Neural progenitor cell (in vitro differentiated cells): ENCODE data around the gene SPATC1L. TPM values are rescaled to one million over a fixed set of nuclear protein-coding genes. Genes with fewer than 3 reads are reported as not detected.
A peak's percentile ranks its signal among the peaks of the same experiment; 100 is the strongest.

Experiments
- DNase-seq: peaks from one replicate; pipeline ENCODE4 v3.0.0-alpha.2; 2016; ENCODE audit warnings: low spot score
- H2AFZ ChIP-seq: fragments of 200-600 bp; sonication (generic); replicated peaks from 2 replicates; pipeline ENCODE4 v1.6.1; 2016; ENCODE audit warnings: antibody characterized with exemption
- H3F3A ChIP-seq: fragments of 200-600 bp; sonication (generic); 2 replicates; pipeline ENCODE4 v1.6.1; 2016; ENCODE audit warnings: antibody characterized with exemption, low read depth
- H3K27ac ChIP-seq: fragments of 200-600 bp; sonication (generic); 2 replicates; pipeline ENCODE4 v1.5.1; 2016; ENCODE audit warnings: mild to moderate bottlenecking
- H3K27me3 ChIP-seq: fragments of 200-600 bp; sonication (generic); 2 replicates; pipeline ENCODE4 v1.6.1; 2016; ENCODE audit warnings: mild to moderate bottlenecking, moderate library complexity
- H3K36me3 ChIP-seq: fragments of 200-600 bp; sonication (generic); 2 replicates; pipeline ENCODE4 v1.5.1; 2016
- H3K4me1 ChIP-seq: fragments of 200-600 bp; sonication (generic); 2 replicates; pipeline ENCODE4 v1.6.1; 2016; ENCODE audit warnings: mixed run types
- H3K4me2 ChIP-seq: fragments of 200-600 bp; sonication (generic); 2 replicates; pipeline ENCODE4 v1.6.1; 2016
- H3K4me3 ChIP-seq: fragments of 200-600 bp; sonication (generic); 2 replicates; pipeline ENCODE4 v1.5.1; 2016
- H3K79me2 ChIP-seq: fragments of 200-600 bp; sonication (generic); 2 replicates; pipeline ENCODE4 v1.6.1; 2016; ENCODE audit warnings: low read depth
- H3K9ac ChIP-seq: fragments of 200-600 bp; sonication (generic); 2 replicates; pipeline ENCODE4 v1.6.1; 2016
- H3K9me3 ChIP-seq: fragments of 200-600 bp; sonication (generic); 2 replicates; pipeline ENCODE4 v1.5.1; 2016; ENCODE audit warnings: low read depth
- H4K20me1 ChIP-seq: fragments of 200-600 bp; sonication (generic); 2 replicates; pipeline ENCODE4 v1.6.1; 2016; ENCODE audit warnings: low read depth
- H3K27ac Mint-ChIP-seq: 3 replicates; pipeline ENCODE4 v1.8.0; 2021; ENCODE audit warnings: mixed read lengths
- H3K27me3 Mint-ChIP-seq: 2 replicates; pipeline ENCODE4 v1.8.0; 2022; ENCODE audit warnings: low read depth, mild to moderate bottlenecking, inconsistent platforms, moderate library complexity, mixed read lengths; ENCODE audit not compliant: insufficient read depth
- H3K36me3 Mint-ChIP-seq: 3 replicates; pipeline ENCODE4 v1.8.0; 2021; ENCODE audit warnings: mixed read lengths
- H3K4me1 Mint-ChIP-seq: 3 replicates; pipeline ENCODE4 v1.8.0; 2021; ENCODE audit warnings: mixed read lengths
- H3K4me3 Mint-ChIP-seq: 3 replicates; pipeline ENCODE4 v1.8.0; 2021; ENCODE audit warnings: mild to moderate bottlenecking, moderate library complexity, mixed read lengths
- H3K9me3 Mint-ChIP-seq: 3 replicates; pipeline ENCODE4 v1.8.0; 2020; ENCODE audit warnings: mixed read lengths
- CTCF ChIP-seq: fragments of 200-600 bp; sonication (generic); IDR thresholded peaks from 2 replicates; pipeline ENCODE4 v1.5.1; 2017; ENCODE audit warnings: antibody characterized with exemption, mild to moderate bottlenecking
- EZH2 ChIP-seq: fragments of 200-600 bp; sonication (generic); IDR thresholded peaks from 2 replicates; pipeline ENCODE4 v1.6.1; 2017; ENCODE audit warnings: antibody characterized with exemption, mild to moderate bottlenecking, moderate library complexity
- EZH2phosphoT487 ChIP-seq: fragments of 200-600 bp; sonication (generic); IDR thresholded peaks from 2 replicates; pipeline ENCODE4 v1.6.1; 2017; ENCODE audit warnings: antibody characterized with exemption
- total RNA-seq: library from RNA; depleted of rRNA; stranded (reverse); fragments of >200 nt; gene quantifications from 2 replicates; pipeline ENCODE4 v1.2.3, GENCODE V29; 2015; ENCODE audit warnings: low replicate concordance

SPATC1L gene
- total RNA-seq = 5.1 and 20.2 TPM in 2 replicates

GRCh38 chr21:46183910-46184624 is at the start of gene SPATC1L:
SPATC1L (minus strand) TSS chr21:46184459; CDS start chr21:46182816, 1,643 bp downstream.
- Histone ChIP-seq H3K36me3 (no peaks in the 10 kb centered on the region), H3K9ac (peak within 1 kb of the TSS; percentile 49), H3K27me3 (no peaks in the 10 kb centered on the region), H3K4me3 (peak within 1 kb of the TSS; percentile 99), H3K4me2 (peak within 1 kb of the TSS; percentile 92), H3K9me3 (no peaks in the 10 kb centered on the region), H3K79me2 (peaks cover 4% of the 10 kb centered on the region), H3K4me1 (peaks cover 14% of the 10 kb centered on the region), H4K20me1 (peaks cover 2% of the 10 kb centered on the region), H3F3A (peaks cover 13% of the 10 kb centered on the region), H3K27ac (no peak within 1 kb of the TSS), H2AFZ (peak within 1 kb of the TSS; percentile 95)
- no peak for TF ChIP-seq CTCF
- TF ChIP-seq EZH2 = no peak
- TF ChIP-seq EZH2phosphoT487 = no peak
- H3K27me3 Mint-ChIP-seq = peaks cover 2% of the 10 kb centered on the region
- peak within 1 kb of the TSS; percentile 90 for H3K4me3 Mint-ChIP-seq
- peaks cover 14% of the 10 kb centered on the region for H3K36me3 Mint-ChIP-seq
- no peaks in the 10 kb centered on the region for H3K9me3 Mint-ChIP-seq
- DNase-seq = peak; percentile 86
- no peak within 1 kb of the TSS for H3K27ac Mint-ChIP-seq
- H3K4me1 Mint-ChIP-seq = peaks cover 33% of the 10 kb centered on the region

- Mint-ChIP-seq H3K4me3 (peak overlapping the region; percentile 92), H3K27me3 (peaks cover 14% of the 10 kb centered on the region), H3K9me3 (peaks cover 56% of the 10 kb centered on the region), H3K27ac (no peak overlapping the region), H3K4me1 (peaks cover 31% of the 10 kb centered on the region), H3K36me3 (peaks cover 62% of the 10 kb centered on the region)
- H3K36me3 ChIP-seq = peaks cover 19% of the 10 kb centered on the region
- H3K27ac ChIP-seq = no peak overlapping the region
- H3K79me2 ChIP-seq = peaks cover 33% of the 10 kb centered on the region
- no peak overlapping the region for H3K9ac ChIP-seq
- H3F3A ChIP-seq = peaks cover 23% of the 10 kb centered on the region
- no peak for DNase-seq
- peaks cover 3% of the 10 kb centered on the region for H3K9me3 ChIP-seq
- no peaks in the 10 kb centered on the region for H3K27me3 ChIP-seq
- peaks cover 15% of the 10 kb centered on the region for H3K4me1 ChIP-seq
- peak overlapping the region; percentile 62 for H3K4me3 ChIP-seq
- no peaks in the 10 kb centered on the region for H4K20me1 ChIP-seq
- TF ChIP-seq EZH2 = no peak
- TF ChIP-seq CTCF = no peak
- TF ChIP-seq EZH2phosphoT487 = no peak
- H2AFZ ChIP-seq = no peak overlapping the region
- peak overlapping the region; percentile 90 for H3K4me2 ChIP-seq
These were observed 45.6 kb upstream of the SPATC1L start for GRCh38 chr21:46229923-46230260.

- no peaks in the 10 kb centered on the region for H3K27me3 ChIP-seq
- peak overlapping the region; percentile 62 for H3K4me3 ChIP-seq
- Mint-ChIP-seq H3K4me3 (peak overlapping the region; percentile 92), H3K36me3 (peaks cover 58% of the 10 kb centered on the region), H3K9me3 (peaks cover 50% of the 10 kb centered on the region), H3K4me1 (peaks cover 34% of the 10 kb centered on the region), H3K27ac (peak overlapping the region; percentile 98), H3K27me3 (peaks cover 14% of the 10 kb centered on the region)
- H3K27ac ChIP-seq = peak overlapping the region; percentile 64
- peaks cover 15% of the 10 kb centered on the region for H3K4me1 ChIP-seq
- peak overlapping the region; percentile 88 for H2AFZ ChIP-seq
- H3K36me3 ChIP-seq = peaks cover 19% of the 10 kb centered on the region
- no peak for TF ChIP-seq EZH2
- peak; percentile 53 for TF ChIP-seq CTCF
- H3F3A ChIP-seq = peaks cover 23% of the 10 kb centered on the region
- H3K9me3 ChIP-seq = peaks cover 3% of the 10 kb centered on the region
- peaks cover 39% of the 10 kb centered on the region for H3K79me2 ChIP-seq
- DNase-seq = no peak
- H3K4me2 ChIP-seq = peak overlapping the region; percentile 90
- H4K20me1 ChIP-seq = no peaks in the 10 kb centered on the region
- H3K9ac ChIP-seq = no peak overlapping the region
These were observed 45.1 kb upstream of the SPATC1L start for GRCh38 chr21:46229133-46229922.
